Measurements from ENCODE around the gene TNIK.

DNA sequence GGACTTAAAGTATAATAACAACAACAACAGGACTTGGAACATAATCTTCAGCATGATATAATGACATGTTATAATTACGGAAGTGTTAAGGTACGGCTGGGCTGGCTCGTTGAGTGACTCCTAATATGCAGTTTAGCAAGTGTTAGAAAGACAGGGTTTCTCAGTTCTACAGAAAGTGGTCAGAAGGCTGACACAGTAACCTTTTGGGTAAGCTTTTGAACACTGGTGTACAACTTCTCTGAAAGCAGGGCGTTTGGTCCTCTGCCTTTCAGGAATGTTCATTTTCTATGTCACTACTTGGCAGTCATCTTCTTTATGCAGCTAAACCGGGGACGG lies 300.4 kb downstream of the TNIK start:
- no peak for TF ChIP-seq POLR2AphosphoS5 (IDR thresholded peaks at IDR 0.05; ENCODE audit: low read depth, low read length)
- TF ChIP-seq POLR2A (IDR thresholded peaks at IDR 0.05; ENCODE audit: low read depth, low read length) = no peak
- TF ChIP-seq TAF1 (IDR thresholded peaks at IDR 0.05; ENCODE audit: low read depth, low read length) = no peak
- TF ChIP-seq SPI1 (IDR thresholded peaks at IDR 0.05; ENCODE audit: low read depth, low read length) = no peak

Data from GM12891 (cell line).